HepG2 (cell line): ENCODE results near the gene CERT1. TPM values are rescaled to one million over a fixed set of nuclear protein-coding genes. Genes with fewer than 3 reads are reported as not detected.

Experiments used
- ATAC-seq: fragments of 200-7000 bp; cut with Tn5 transposase; 3 replicates; pipeline ENCODE4 v1.9.1; 2020; ENCODE audit warnings: mild to moderate bottlenecking, moderate library complexity
- BruUV-seq: library from RNA; stranded (reverse); fragments of 400-500 nt; replicated peaks from 2 replicates; lab custom pipeline; 2021; lab: Mats Ljungman, UMichigan
- CTCF ChIA-PET: fragments of 300-600 bp; formaldehyde crosslinking; extraction: SDS; loops from one replicate; lab custom pipeline; 2021; ENCODE audit warnings: low total read pairs, inconsistent platforms, low intra/inter-chr PET ratio; lab: Yijun Ruan, JAX
- POLR2A ChIA-PET: fragments of 350-600 bp; sonication (Branson Sonifier 250); formaldehyde crosslinking; loops from one replicate; lab custom pipeline; 2020; ENCODE audit warnings: antibody characterized with exemption, inconsistent platforms; lab: Yijun Ruan, JAX
- DNase-seq: peaks from one replicate; pipeline ENCODE4 v3.0.0-alpha.2; 2015; ENCODE audit warnings: low spot score
- FAIRE-seq: peaks from 3 replicates; lab custom pipeline; 2011; peaks lifted over from hg19 to GRCh38; lab: Jason Lieb, UNC
- H2AFZ ChIP-seq: one replicate; pipeline ENCODE4 v1.6.1; 2011; ENCODE audit warnings: low read length, inconsistent platforms
- H3K27ac ChIP-seq: fragments of 300-600 bp; 3 replicates; pipeline ENCODE4 v1.8.0; 2011; ENCODE audit warnings: mixed run types, mild to moderate bottlenecking, mixed read lengths, low read length, inconsistent platforms; ENCODE audit not compliant: insufficient read depth; ENCODE audit errors: extremely low read length
- H3K27me3 ChIP-seq, 2 experiments: fragments of 200-600 bp in 1 of 2; 2 replicates in 1 of 2; 3 replicates in 1 of 2; pipeline versions ENCODE4 v1.6.0 to v1.8.0; 2011; ENCODE audit warnings: low read length in 2 of 2, mild to moderate bottlenecking in 2 of 2, moderate library complexity in 2 of 2, inconsistent platforms in 1 of 2; ENCODE audit not compliant: insufficient read depth in 2 of 2, control insufficient read depth in 1 of 2
- H3K36me3 ChIP-seq, 2 experiments: fragments of 200-600 bp in 1 of 2; replicated peaks in 1 of 2; 2 replicates in 1 of 2; 3 replicates in 1 of 2; pipeline versions ENCODE4 v1.5.1 to v1.8.0; 2011; ENCODE audit warnings: low read length in 2 of 2, inconsistent platforms in 1 of 2; ENCODE audit not compliant: insufficient read depth in 2 of 2, control insufficient read depth in 1 of 2
- H3K4me1 ChIP-seq: 2 replicates; pipeline ENCODE4 v1.5.1; 2012; ENCODE audit warnings: low read length, inconsistent platforms; ENCODE audit not compliant: insufficient read depth
- H3K4me2 ChIP-seq: 2 replicates; pipeline ENCODE4 v1.6.0; 2011; ENCODE audit warnings: low read depth, low read length, inconsistent platforms
- H3K4me3 ChIP-seq, 3 experiments: fragments of 200-600 bp in 1 of 3; sonication (generic), shearing (Covaris generic) in 1 of 3; replicated peaks in 1 of 3; 2 replicates each; pipeline ENCODE4 v1.5.1; 2011 to 2016; ENCODE audit warnings: low read length in 3 of 3, inconsistent platforms in 2 of 3, low read depth in 2 of 3, mild to moderate bottlenecking in 2 of 3, control low read depth in 1 of 3, mixed read lengths in 1 of 3; ENCODE audit not compliant: insufficient read depth in 1 of 3
- H3K79me2 ChIP-seq: one replicate; pipeline ENCODE4 v1.6.1; 2011; ENCODE audit warnings: low read length, inconsistent platforms; ENCODE audit not compliant: insufficient read depth
- H3K9ac ChIP-seq: 2 replicates; pipeline ENCODE4 v1.6.0; 2011; ENCODE audit warnings: mild to moderate bottlenecking, low read depth, low read length, inconsistent platforms; ENCODE audit not compliant: insufficient read depth
- H3K9me3 ChIP-seq: 2 replicates; pipeline ENCODE4 v1.5.1; 2012; ENCODE audit warnings: mild to moderate bottlenecking, low read length
- H4K20me1 ChIP-seq: 2 replicates; pipeline ENCODE4 v1.6.0; 2011; ENCODE audit warnings: inconsistent platforms, mild to moderate bottlenecking, low read length, moderate library complexity; ENCODE audit not compliant: insufficient read depth
- GATAD1 ChIP-seq: IDR thresholded peaks from 2 replicates; pipeline ENCODE4 v1.6.1; 2016; ENCODE audit warnings: missing genetic modification reagents, missing compliant biosample characterization
- IRF2 ChIP-seq: IDR thresholded peaks from 2 replicates; pipeline ENCODE4 v1.6.1; 2018; ENCODE audit warnings: missing genetic modification reagents, missing compliant biosample characterization
- KLF6 ChIP-seq: IDR thresholded peaks from 2 replicates; pipeline ENCODE4 v1.8.0; 2016; ENCODE audit warnings: missing biosample characterization, missing genetic modification reagents
- MEIS1 ChIP-seq: sonication (generic); formaldehyde crosslinking; IDR thresholded peaks from 2 replicates; pipeline ENCODE4 v1.9.0; 2021; ENCODE audit warnings: mild to moderate bottlenecking, missing genetic modification reagents, moderate library complexity, borderline replicate concordance
- NR3C1 ChIP-seq: sonication (generic); formaldehyde crosslinking; IDR thresholded peaks from 2 replicates; pipeline ENCODE4 v1.4.0; 2020; ENCODE audit warnings: missing genetic modification reagents
- STAT5B ChIP-seq: sonication (generic); formaldehyde crosslinking; IDR thresholded peaks from 2 replicates; pipeline ENCODE4 v1.4.0; 2020; ENCODE audit warnings: missing genetic modification reagents
- ZNF160 ChIP-seq: sonication (generic); formaldehyde crosslinking; IDR thresholded peaks from 2 replicates; pipeline ENCODE4 v1.8.0; 2022; ENCODE audit warnings: mild to moderate bottlenecking, inconsistent platforms, missing genetic modification reagents
- ZNF260 ChIP-seq: sonication (generic); formaldehyde crosslinking; IDR thresholded peaks from 2 replicates; pipeline ENCODE4 v1.4.0; 2020; ENCODE audit warnings: missing genetic modification reagents, low read depth, mild to moderate bottlenecking, borderline replicate concordance
- ZNF317 ChIP-seq: sonication (generic); formaldehyde crosslinking; IDR thresholded peaks from 2 replicates; pipeline ENCODE4 v1.5.0; 2020; ENCODE audit warnings: mild to moderate bottlenecking, missing genetic modification reagents
- ZNF562 ChIP-seq: sonication (generic); formaldehyde crosslinking; IDR thresholded peaks from 2 replicates; pipeline ENCODE4 v1.8.0; 2022; ENCODE audit warnings: missing genetic modification reagents, borderline replicate concordance
- whole genome bisulfite sequencing: methylation state at CpG from one replicate; pipeline ENCODE4 v1.1.6; 2017; ENCODE audit warnings: low lambda C conversion rate; 5-methylcytosine and 5-hydroxymethylcytosine counted together
- in situ Hi-C: cut with HindIII; loops from 2 replicates; pipeline ENCODE4 v1.10.0; 2017; ENCODE audit warnings: low pct_unique_long_range_greater_than_20kb; ENCODE audit not compliant: extremely low pct_ligation_motif_present
- intact Hi-C: fragments of 100-400 bp; cut with micrococcal nuclease; formaldehyde crosslinking; loops from one replicate; pipeline ENCODE4 v1.10.0; 2022; ENCODE audit not compliant: unreplicated experiment
- polyA plus RNA-seq, 8 experiments: library from polyadenylated mRNA; depleted of rRNA in 3 of 8; stranded (reverse) in 7 of 8; unstranded in 1 of 8; fragments of >200 nt; fragmentation: Illumina TruSeq in 4 of 8; extraction: Trizol in 4 of 8; gene quantifications; 2 replicates each; pipeline versions ENCODE4 v1.2.1 to v1.2.3, GENCODE V29; 2011 to 2016; ENCODE audit warnings: low read depth in 4 of 8, missing spikeins in 1 of 8, mixed read lengths in 1 of 8; ENCODE audit not compliant: insufficient read depth in 1 of 8
- total RNA-seq, 5 experiments: library from RNA; depleted of rRNA; stranded (reverse); fragments of >200 nt; fragmentation: Illumina TruSeq; extraction: Trizol; gene quantifications; 2 replicates each; pipeline ENCODE4 v1.2.3, GENCODE V29; 2016; ENCODE audit warnings: low read depth in 1 of 5
- TF ChIP-seq, protein P1 (sequence below): sonication (generic); formaldehyde crosslinking; IDR thresholded peaks from 2 replicates; pipeline ENCODE4 v1.8.0; 2022; ENCODE audit warnings: missing genetic modification reagents, low read depth, mild to moderate bottlenecking, borderline replicate concordance
- TF ChIP-seq, protein P2 (sequence below): IDR thresholded peaks from 2 replicates; pipeline ENCODE4 v1.6.1; 2018; ENCODE audit warnings: missing genetic modification reagents, mild to moderate bottlenecking, missing compliant biosample characterization
- TF ChIP-seq, protein P3 (sequence below): sonication (generic); formaldehyde crosslinking; IDR thresholded peaks from 2 replicates; pipeline ENCODE4 v1.8.1; 2023; ENCODE audit warnings: mild to moderate bottlenecking, missing genetic modification reagents, borderline replicate concordance
- TF ChIP-seq, protein P4 (sequence below): sonication (generic); formaldehyde crosslinking; IDR thresholded peaks from 2 replicates; pipeline ENCODE4 v1.4.0; 2020; ENCODE audit warnings: mild to moderate bottlenecking, missing genetic modification reagents
- TF ChIP-seq, protein P5 (sequence below): sonication (generic); formaldehyde crosslinking; IDR thresholded peaks from 2 replicates; pipeline ENCODE4 v1.9.0; 2021; ENCODE audit warnings: missing genetic modification reagents, borderline replicate concordance
- TF ChIP-seq, protein P6 (sequence below): sonication (generic); formaldehyde crosslinking; IDR thresholded peaks from 2 replicates; pipeline ENCODE4 v1.4.0; 2020; ENCODE audit warnings: mild to moderate bottlenecking, missing genetic modification reagents
- TF ChIP-seq, protein P7 (sequence below): sonication (generic); formaldehyde crosslinking; IDR thresholded peaks from 2 replicates; pipeline ENCODE4 v1.4.0; 2020; ENCODE audit warnings: missing genetic modification reagents

Gene CERT1
- total and polyA plus RNA-seq, 2 of the 13 experiments (the other 11 are each of a cell fraction or from before 2014, with no cell fraction given), result 8.2 to 12.7 TPM

DNA sequence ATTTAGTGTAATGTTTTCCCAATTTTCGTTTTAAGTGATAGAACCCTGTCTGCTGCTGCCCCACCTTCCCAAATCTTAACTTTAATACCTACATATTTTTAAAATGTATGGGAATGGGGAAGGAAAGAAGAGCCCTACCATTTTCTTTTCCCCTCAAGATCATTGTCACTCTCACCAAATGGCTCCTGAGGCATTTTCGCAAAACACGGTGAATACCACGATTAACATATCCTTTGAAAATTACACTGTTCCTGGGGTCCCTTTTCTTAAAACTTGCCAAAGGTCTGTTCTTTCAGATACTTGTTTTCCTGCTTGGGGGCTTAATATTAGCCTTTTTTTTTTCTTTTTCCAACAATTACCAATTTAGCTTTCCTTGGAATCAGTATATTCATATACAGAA lies 36.1 kb downstream of the CERT1 start:
- ATAC-seq, result no peak
- Histone ChIP-seq H3K27ac (no peak overlapping the region), H3K79me2 (peaks cover 28% of the 10 kb centered on the region), H3K4me3 (no peak overlapping the region), H3K9ac (no peak overlapping the region), H4K20me1 (peaks cover 9% of the 10 kb centered on the region; the same call in 1 of the 2 replicates), H3K4me1 (peaks cover 15% of the 10 kb centered on the region), H3K9me3 (no peaks in the 10 kb centered on the region; the same call in 1 of the 2 replicates), H3K27me3 (no peaks in the 10 kb centered on the region), H3K36me3 (no peaks in the 10 kb centered on the region; a peak in 1 of 5 replicates), H2AFZ (no peak overlapping the region), H3K4me2 (no peak overlapping the region)
- intact Hi-C loops (no loop called here), in situ Hi-C loops (no loop called here)
- 97% methylated on average over 4 of the region's 4 CpGs for WGBS
- CTCF ChIA-PET, result no interaction called here
- no peak for DNase-seq
- BruUV-seq, result no TSS peak
- FAIRE-seq, result no peak
- POLR2A ChIA-PET, result no interaction called here
- TF ChIP-seq, protein P1, sequence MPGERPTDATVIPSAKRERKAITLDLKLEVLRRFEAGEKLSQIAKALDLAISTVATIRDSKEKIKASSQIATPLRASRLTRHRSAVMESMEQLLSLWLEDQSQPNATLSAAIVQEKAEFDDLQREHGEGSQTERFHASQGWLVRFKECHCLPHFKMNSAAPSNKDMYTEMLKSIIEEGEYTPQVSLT (CRISPR knock-in tag), result no peak
- TF ChIP-seq ZNF260 (CRISPR knock-in tag), result no peak
- TF ChIP-seq, protein P2, sequence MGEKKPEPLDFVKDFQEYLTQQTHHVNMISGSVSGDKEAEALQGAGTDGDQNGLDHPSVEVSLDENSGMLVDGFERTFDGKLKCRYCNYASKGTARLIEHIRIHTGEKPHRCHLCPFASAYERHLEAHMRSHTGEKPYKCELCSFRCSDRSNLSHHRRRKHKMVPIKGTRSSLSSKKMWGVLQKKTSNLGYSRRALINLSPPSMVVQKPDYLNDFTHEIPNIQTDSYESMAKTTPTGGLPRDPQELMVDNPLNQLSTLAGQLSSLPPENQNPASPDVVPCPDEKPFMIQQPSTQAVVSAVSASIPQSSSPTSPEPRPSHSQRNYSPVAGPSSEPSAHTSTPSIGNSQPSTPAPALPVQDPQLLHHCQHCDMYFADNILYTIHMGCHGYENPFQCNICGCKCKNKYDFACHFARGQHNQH (CRISPR knock-in tag), result no peak
- TF ChIP-seq IRF2, result no peak
- TF ChIP-seq, protein P3, sequence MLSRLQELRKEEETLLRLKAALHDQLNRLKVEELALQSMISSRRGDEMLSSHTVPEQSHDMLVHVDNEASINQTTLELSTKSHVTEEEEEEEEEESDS (CRISPR knock-in tag), result no peak
- TF ChIP-seq ZNF562 (CRISPR knock-in tag), result no peak
- TF ChIP-seq, protein P4, sequence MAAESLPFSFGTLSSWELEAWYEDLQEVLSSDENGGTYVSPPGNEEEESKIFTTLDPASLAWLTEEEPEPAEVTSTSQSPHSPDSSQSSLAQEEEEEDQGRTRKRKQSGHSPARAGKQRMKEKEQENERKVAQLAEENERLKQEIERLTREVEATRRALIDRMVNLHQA (CRISPR knock-in tag), result no peak
- TF ChIP-seq, protein P5, sequence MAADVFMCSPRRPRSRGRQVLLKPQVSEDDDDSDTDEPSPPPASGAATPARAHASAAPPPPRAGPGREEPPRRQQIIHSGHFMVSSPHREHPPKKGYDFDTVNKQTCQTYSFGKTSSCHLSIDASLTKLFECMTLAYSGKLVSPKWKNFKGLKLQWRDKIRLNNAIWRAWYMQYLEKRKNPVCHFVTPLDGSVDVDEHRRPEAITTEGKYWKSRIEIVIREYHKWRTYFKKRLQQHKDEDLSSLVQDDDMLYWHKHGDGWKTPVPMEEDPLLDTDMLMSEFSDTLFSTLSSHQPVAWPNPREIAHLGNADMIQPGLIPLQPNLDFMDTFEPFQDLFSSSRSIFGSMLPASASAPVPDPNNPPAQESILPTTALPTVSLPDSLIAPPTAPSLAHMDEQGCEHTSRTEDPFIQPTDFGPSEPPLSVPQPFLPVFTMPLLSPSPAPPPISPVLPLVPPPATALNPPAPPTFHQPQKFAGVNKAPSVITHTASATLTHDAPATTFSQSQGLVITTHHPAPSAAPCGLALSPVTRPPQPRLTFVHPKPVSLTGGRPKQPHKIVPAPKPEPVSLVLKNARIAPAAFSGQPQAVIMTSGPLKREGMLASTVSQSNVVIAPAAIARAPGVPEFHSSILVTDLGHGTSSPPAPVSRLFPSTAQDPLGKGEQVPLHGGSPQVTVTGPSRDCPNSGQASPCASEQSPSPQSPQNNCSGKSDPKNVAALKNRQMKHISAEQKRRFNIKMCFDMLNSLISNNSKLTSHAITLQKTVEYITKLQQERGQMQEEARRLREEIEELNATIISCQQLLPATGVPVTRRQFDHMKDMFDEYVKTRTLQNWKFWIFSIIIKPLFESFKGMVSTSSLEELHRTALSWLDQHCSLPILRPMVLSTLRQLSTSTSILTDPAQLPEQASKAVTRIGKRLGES, result no peak
- no peak for TF ChIP-seq MEIS1 (CRISPR knock-in tag)
- TF ChIP-seq ZNF160, result no peak
- TF ChIP-seq ZNF317 (CRISPR knock-in tag), result no peak
- no peak for TF ChIP-seq NR3C1 (CRISPR knock-in tag)
- no peak for TF ChIP-seq KLF6 (CRISPR knock-in tag)
- no peak for TF ChIP-seq STAT5B (CRISPR knock-in tag)
- TF ChIP-seq, protein P6, sequence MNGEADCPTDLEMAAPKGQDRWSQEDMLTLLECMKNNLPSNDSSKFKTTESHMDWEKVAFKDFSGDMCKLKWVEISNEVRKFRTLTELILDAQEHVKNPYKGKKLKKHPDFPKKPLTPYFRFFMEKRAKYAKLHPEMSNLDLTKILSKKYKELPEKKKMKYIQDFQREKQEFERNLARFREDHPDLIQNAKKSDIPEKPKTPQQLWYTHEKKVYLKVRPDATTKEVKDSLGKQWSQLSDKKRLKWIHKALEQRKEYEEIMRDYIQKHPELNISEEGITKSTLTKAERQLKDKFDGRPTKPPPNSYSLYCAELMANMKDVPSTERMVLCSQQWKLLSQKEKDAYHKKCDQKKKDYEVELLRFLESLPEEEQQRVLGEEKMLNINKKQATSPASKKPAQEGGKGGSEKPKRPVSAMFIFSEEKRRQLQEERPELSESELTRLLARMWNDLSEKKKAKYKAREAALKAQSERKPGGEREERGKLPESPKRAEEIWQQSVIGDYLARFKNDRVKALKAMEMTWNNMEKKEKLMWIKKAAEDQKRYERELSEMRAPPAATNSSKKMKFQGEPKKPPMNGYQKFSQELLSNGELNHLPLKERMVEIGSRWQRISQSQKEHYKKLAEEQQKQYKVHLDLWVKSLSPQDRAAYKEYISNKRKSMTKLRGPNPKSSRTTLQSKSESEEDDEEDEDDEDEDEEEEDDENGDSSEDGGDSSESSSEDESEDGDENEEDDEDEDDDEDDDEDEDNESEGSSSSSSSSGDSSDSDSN (CRISPR knock-in tag), result no peak
- no peak for TF ChIP-seq GATAD1 (CRISPR knock-in tag)
- TF ChIP-seq, protein P7, sequence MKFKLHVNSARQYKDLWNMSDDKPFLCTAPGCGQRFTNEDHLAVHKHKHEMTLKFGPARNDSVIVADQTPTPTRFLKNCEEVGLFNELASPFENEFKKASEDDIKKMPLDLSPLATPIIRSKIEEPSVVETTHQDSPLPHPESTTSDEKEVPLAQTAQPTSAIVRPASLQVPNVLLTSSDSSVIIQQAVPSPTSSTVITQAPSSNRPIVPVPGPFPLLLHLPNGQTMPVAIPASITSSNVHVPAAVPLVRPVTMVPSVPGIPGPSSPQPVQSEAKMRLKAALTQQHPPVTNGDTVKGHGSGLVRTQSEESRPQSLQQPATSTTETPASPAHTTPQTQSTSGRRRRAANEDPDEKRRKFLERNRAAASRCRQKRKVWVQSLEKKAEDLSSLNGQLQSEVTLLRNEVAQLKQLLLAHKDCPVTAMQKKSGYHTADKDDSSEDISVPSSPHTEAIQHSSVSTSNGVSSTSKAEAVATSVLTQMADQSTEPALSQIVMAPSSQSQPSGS, result no peak
